PFSK-1 (cell line): ENCODE measurements around the gene JAG1.

Experiments
- POLR2AphosphoS5 ChIP-seq: IDR thresholded peaks from 2 replicates; pipeline ENCODE4 v1.6.1; 2012; ENCODE audit warnings: low read depth, mild to moderate bottlenecking, control low read depth, low read length, moderate library complexity
- TF ChIP-seq, protein P1 (sequence below), 2 experiments: IDR thresholded peaks; 2 replicates each; pipeline versions ENCODE4 v1.6.1 to v1.8.0; 2011 to 2012; ENCODE audit warnings: low read depth in 2 of 2, low read length in 2 of 2, control low read depth in 1 of 2, inconsistent platforms in 1 of 2, mild to moderate bottlenecking in 1 of 2, moderate library complexity in 1 of 2; ENCODE audit not compliant: insufficient read depth in 1 of 2

DNA sequence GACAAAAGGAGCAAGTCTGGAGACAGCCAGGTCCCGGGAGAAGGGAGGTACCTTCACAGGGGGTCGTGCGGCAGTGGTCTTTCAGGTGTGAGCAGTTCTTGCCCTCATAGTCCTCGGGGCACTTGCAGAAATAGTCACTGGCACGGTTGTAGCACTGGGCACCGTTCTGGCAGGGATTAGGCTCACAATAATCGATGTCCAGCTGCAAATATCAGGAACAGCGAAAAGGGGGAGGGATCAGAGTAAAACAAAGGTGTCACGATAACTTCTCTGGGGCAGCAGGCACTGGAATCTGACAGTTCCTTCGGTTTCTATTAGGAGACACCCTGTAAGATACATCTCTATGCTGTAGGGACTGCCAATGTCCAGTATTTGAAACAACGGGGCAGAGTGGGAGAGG is 25.9 kb downstream of the JAG1 start:
- TF ChIP-seq, protein P1, sequence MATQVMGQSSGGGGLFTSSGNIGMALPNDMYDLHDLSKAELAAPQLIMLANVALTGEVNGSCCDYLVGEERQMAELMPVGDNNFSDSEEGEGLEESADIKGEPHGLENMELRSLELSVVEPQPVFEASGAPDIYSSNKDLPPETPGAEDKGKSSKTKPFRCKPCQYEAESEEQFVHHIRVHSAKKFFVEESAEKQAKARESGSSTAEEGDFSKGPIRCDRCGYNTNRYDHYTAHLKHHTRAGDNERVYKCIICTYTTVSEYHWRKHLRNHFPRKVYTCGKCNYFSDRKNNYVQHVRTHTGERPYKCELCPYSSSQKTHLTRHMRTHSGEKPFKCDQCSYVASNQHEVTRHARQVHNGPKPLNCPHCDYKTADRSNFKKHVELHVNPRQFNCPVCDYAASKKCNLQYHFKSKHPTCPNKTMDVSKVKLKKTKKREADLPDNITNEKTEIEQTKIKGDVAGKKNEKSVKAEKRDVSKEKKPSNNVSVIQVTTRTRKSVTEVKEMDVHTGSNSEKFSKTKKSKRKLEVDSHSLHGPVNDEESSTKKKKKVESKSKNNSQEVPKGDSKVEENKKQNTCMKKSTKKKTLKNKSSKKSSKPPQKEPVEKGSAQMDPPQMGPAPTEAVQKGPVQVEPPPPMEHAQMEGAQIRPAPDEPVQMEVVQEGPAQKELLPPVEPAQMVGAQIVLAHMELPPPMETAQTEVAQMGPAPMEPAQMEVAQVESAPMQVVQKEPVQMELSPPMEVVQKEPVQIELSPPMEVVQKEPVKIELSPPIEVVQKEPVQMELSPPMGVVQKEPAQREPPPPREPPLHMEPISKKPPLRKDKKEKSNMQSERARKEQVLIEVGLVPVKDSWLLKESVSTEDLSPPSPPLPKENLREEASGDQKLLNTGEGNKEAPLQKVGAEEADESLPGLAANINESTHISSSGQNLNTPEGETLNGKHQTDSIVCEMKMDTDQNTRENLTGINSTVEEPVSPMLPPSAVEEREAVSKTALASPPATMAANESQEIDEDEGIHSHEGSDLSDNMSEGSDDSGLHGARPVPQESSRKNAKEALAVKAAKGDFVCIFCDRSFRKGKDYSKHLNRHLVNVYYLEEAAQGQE (IDR thresholded peaks at IDR 0.05; ENCODE audit: insufficient read depth in 1 of 2, low read depth in 2 of 2, low read length in 2 of 2), result no peak
- no peak for TF ChIP-seq POLR2AphosphoS5
